ENCODE data around the gene B3GNT9.

- no peak for TF ChIP-seq CTCF (IDR thresholded peaks at IDR 0.05)
- TF ChIP-seq POLR2A (IDR thresholded peaks at IDR 0.05): no peak
These were observed 46.9 kb upstream of the B3GNT9 start for GRCh38 chr16:67197704-67198103.

Measured in heart left ventricle (tissue), 13 donors.